Hematopoietic multipotent progenitor cell (in vitro differentiated cells): Measurements from ENCODE around the gene MYEOV. TPM values are rescaled to one million over a fixed set of nuclear protein-coding genes. Genes with fewer than 3 reads are reported as not detected.
A peak's percentile ranks its signal among the peaks of the same experiment; 100 is the strongest.

Source experiments
- DNase-seq, 3 donors: peaks; one replicate each; pipeline ENCODE4 v3.0.0-alpha.2; 2011 to 2015; ENCODE audit warnings: low read depth in 2 of 3, low spot score in 2 of 3
- total RNA-seq: library from RNA; depleted of rRNA; stranded (reverse); fragments of >200 nt; gene quantifications from one replicate; pipeline ENCODE4 v1.2.3, GENCODE V29; 2012

Gene MYEOV
- total RNA-seq, 1 donor = not detected

GRCh38 chr11:69285766-69286165, 8.2 kb upstream of the MYEOV start:
- DNase-seq = no peak

DNA sequence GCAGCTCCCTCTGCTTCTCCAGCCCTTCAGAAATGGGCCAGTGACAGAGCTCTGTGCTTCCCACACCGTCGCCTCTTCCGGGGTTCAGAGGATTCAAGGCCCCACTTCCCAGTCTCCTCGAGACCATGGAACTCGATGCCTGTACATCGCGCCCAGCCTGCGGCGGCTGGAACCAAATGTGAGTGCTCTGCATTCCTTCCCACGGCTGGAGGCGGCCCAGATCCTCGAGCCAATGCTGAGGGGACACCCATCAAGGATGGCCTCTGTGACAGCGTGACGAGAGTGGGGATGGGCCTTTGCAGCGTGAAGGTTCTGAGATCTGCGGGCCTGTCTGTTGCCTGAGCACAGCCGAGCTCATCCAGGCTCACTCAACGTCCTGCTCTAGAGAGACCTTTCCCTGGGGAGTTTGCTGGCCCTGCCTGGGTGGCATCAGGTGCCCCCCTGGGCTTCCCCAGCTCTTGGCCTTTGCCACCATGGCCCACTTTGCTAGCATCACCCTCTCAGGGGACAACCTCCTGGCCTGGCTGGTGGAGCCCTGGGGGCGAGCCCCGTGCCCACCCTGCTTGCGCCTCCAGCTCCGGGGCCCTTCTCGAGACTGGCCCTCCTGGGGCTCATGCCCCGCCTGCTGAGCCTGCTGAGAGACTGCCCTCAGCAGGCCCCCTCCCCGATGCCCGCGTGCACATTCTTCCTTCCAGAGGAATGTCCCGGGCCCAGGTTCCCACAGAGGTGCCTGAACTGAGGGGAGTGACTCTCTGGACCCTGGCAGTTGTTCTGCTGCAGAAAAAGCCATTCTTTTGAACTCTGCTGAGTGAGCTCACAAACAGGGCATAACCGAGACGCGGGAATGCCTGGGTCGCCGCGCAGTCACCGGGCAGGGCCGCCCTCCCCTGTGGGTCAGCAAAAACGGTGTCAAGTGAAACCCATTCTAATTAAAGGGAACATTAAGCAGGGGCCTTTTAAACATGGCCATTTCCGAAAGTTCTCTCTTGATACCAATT, 7.3 kb upstream of the MYEOV start:
- DNase-seq = no peak

DNA sequence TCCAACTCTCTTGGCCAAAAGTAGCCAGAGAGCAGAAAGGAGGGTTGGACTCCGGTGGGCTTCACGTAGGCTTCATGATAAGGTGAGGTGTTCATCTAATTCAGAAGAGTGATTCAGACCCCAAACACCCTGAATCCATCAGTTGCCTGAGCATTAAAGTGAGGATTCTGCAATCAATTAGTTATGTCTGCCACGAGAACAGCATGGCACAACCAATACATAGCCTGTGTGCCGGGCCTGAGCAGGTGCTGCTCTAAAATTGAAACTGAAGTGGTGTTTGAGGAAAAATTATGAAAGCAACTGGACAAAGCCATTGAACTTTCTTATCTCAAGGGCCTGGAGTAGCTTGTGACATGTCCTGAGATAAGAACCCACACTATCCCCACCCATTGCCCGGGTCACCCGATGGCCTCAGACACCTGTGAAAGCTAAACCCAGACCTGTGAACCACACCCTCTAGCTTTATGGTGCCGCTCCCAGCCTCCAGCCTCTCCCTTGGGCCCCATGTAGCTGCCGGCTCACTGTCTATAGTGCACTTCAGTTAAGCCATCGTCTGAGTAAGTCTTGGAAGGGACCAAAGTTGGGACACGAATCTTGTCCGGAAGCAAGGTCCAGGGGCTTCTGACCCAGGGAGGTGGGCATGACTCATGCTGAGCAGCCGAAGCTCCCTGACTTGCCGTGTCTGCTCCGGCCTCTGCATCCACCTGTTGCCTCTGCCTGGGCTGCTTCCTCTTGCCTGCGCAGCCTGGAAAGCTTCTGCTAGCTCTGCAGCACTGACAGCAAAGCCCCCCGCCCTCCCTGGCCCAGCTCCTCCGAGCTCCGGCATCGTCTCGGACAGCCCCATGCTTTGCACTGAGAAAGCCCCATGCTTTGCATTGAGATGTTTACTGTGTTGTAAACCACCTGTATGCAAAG, 5.7 kb upstream of the MYEOV start:
- no peak for DNase-seq

GRCh38 chr11:69288883-69289242, 5.1 kb upstream of the MYEOV start:
- DNase-seq = no peak

- no peak for DNase-seq
Measured at GRCh38 chr11:69290806-69291205, 3.1 kb upstream of the MYEOV start.

DNA sequence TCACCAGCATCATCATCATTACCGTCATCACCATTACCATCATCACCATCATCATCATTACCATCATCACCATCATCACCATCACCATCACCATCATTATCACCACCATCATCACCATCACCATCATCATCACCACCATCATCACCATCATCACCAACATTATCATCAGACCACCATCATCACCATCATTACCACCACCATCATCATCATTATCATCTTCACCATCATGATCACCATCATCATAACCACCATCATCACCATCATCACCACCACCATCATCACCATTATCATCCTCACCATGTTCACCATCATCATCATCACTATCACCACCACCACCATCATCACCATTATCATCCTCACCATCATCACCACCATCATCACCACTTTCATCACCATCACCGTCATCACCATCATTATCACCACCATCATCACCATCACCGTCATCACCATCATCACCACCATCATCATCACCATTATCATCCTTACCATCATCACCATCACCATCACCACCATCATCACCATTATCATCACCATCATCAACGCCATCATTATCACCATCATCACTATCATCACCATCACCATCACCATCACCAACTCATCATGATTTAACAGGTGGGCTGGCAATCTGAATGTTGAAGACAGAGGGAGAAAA, 2.4 kb upstream of the MYEOV start:
- no peak for DNase-seq

DNA sequence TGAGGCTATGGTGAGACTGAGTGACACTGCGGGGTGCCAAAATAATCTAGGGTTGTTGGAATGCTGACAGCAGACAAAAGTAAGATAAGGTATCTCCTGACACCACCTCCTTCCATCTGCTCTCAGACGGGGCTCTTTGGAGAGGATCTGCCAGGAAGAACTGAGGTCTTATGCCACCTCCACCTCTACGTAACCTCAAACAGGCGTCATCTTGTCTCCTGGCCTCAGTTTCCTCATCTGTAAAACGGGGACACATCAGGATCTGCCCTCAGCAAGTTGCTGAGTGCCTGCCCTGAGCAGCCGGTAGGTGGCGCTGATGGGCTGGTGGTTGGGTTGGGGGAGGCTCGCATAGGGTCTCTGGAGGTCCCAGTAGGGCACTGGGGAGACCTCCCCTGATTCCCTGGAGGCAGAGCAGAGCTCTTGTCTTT, 1.7 kb upstream of the MYEOV start:
- DNase-seq = peak in 2 of 3 donors; percentile 44 to 56

DNA sequence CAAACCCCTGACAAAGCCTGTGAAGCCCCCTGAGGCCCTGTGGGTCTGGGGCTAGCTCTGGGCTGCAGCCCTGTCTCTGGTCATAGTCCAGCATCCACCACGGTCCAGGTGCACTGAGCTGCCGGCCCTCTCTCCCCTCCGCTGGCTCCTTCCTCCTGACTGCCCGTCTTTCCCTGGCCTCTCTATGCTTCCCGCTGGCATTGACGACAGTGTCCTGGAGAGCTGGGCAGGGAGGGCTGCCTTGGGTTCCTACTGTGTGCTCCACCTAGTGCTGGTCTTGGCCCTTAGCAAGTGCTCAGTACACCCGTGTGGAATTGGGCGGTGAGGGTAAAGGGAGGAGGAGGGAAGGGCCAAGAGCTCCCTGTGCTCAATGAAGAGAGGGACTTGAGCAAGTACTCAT, 868 bp upstream of the MYEOV start:
- no peak for DNase-seq

DNA sequence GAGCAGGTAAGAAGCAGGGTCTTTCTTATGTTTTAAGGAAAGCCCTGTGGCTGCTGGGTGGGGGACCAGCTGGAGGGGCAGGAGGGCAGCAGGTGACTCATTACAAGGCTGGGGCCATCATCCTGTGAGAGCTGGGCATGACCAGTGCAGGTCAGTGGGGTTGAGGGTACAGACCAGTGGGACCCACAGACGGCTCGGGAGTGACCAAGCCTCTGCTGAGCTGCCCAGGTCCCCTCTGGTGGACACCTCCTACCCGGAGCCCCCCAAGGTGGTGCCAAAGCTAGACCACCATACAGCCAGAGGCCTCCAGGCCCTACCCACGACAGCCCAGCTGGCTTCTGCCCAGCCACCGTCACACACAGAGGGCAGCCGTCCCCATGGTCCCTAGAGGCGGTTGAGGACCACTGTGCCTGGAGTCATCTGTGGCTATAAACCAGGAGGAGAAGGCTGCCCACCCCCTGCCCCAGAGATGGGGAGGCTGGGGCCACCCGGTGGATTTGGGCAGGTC, 670 bp downstream of the MYEOV start:
- DNase-seq = no peak

DNA sequence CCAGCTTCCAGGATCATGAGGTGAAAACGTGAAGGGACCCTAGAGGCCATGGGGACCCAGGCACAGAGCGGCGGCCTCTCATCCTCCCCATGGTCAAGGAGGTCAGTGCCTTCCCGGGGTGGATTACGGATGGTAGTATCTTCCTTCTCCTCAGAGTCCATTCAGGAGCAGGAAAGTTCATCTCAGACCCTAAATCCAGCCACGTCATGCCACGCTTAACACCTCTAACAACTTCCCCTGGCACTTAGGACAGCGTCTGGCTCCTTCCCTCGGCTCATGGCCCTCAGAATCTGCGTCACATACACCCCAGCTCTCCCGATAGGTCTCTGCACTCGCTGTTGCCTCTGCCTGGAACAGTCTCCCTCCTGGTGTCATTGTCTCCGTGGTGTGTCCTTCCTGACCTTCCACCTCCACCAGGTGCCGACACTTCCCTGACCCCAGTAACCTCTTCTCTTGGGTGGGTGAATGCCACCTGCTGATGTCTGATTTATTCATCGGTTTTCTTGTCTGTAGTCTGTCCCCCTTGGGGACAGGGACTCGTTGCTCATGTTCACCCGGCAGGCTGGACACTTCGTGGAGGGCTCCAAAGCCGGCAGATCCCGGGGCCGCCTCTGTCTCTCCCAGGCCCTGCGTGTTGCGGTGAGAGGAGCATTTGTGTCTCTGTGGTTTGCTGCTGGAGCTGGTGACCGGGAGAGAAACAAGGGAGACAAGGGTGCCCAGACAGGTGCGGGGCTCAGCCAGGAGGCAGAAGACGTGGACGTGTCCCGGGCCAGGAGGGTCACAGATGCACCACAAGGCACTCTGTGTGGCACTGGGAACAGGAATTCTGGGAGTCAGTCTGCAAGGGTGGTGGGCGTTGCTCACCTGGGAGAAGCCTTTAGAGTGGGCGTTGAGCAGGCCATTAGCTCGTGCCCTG, 1.4 kb downstream of the MYEOV start:
- no peak for DNase-seq

DNA sequence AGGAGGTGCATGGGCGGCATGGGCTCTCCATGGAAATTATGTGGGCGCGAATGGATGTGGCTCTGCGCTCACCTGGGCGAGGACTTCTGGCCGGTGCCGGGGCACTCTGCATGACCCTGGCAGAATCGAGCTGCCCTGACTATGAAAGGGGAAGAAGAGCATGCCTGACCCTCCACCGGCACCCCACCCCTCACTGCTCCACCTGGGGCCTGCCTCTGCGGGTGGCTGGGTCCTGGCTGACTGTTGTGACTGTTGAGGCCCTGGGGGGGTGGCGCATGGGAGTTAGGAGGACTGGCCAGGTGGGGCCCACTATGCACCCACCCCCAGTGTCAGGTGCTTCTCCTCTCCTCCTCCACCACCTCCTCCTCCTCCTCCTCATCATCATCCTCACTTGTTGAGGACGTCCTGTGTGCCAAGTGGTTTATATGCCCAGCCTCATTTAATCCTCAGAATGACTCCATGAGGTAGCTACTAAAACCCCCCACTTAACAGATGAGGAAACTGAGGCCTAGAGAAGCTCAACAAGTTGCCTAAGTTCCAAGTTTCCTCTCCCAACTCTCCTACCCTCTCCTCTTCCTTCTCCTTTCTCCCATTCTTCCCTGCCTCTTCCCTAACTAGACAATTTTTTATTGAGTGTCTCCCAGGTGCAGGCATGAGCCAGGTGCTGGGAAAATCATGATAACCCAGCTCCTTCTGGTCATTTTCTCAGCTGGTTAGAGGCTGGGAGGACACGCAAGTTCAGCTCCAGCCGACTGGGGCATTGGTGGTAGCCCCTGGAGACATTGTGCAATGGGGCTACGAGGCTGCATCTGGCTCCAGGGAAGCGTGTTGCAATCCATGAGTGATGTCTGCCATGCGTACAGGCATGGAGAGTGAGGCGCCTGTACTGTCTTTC, 2.3 kb downstream of the MYEOV start:
- DNase-seq = peak in 1 of 3 donors; percentile 39

GRCh38 chr11:69296890-69297786, 3.2 kb downstream of the MYEOV start:
- DNase-seq = peak; percentile 50 to 99 (median 99)

DNA sequence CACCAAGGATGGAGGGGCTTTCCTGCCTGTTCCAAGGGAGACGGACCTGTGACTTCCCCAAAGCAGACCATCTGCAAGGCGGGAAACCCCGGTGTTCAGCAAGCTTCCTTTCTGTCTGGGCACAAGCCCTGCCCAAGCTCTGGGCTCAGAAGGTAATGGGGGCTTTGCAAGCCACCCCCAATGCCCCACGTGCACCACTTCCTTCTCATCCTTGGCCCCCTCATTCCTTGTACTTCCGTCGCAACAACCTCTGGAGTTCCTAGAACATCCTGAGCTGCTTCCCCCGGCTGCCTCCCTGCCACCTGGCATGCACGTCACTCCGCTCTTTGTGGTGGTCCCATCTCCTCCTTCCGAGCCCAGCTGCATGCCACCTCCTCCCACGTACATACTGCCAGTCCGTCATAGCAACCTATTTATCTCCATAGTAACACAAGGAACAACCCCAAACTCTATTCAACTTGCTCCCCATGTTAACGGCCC, 3.9 kb downstream of the MYEOV start:
- peak; percentile 29 to 93 (median 92) for DNase-seq

- peak in 2 of 3 donors; percentile 78 to 84 for DNase-seq
Measured at GRCh38 chr11:69298267-69299022, 4.5 kb downstream of the MYEOV start.

DNA sequence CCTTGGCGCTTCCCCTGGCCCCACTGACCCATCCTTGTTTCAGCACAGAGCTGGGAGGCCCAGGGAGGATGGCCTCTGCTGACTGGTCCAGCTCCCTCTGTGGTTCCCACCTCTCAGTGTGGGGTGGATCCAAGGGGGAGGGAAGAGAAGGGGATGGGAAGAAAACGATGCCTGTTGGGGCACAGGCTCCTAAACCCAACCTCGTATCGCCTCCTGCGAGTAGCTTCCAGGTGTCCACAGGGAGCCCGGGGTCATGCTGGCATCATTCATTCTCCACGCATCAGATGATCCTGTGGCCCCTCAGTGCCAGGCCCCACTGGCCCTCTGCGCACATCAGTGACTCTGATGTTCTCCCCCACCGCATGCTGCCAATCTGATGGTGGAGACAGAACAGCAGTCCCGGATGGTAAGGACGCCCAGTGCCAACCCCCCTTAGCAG, 5.1 kb downstream of the MYEOV start:
- DNase-seq = no peak

GRCh38 chr11:69299572-69299971, 5.6 kb downstream of the MYEOV start:
- DNase-seq = no peak
